Kidney (tissue), 14 donors: Measurements from ENCODE around the gene EXO1. TPM values are rescaled to one million over a fixed set of nuclear protein-coding genes. Genes with fewer than 3 reads are reported as not detected.

ENCODE experiments used
- DNase-seq, 5 donors: peaks; one replicate each; pipeline ENCODE4 v3.0.0-alpha.2; 2013 to 2020
- FAIRE-seq: peaks from 2 replicates; lab custom pipeline; 2012; peaks lifted over from hg19 to GRCh38; lab: Jason Lieb, UNC
- H3K27ac ChIP-seq, 2 donors: one replicate each; pipeline ENCODE4 v1.7.0; 2013; ENCODE audit warnings: low read depth in 2 of 2, low read length in 2 of 2, inconsistent platforms in 1 of 2
- H3K27me3 ChIP-seq: one replicate; pipeline ENCODE4 v1.7.1; 2013; ENCODE audit warnings: low read length, inconsistent platforms; ENCODE audit not compliant: control insufficient read depth, insufficient read depth
- H3K36me3 ChIP-seq, 3 donors: one replicate each; pipeline versions ENCODE4 v1.7.0 to v1.7.1; 2013; ENCODE audit warnings: low read length in 3 of 3, control low read depth in 1 of 3, inconsistent platforms in 1 of 3; ENCODE audit not compliant: insufficient read depth in 3 of 3, control insufficient read depth in 2 of 3
- H3K4me1 ChIP-seq, 3 donors: one replicate each; pipeline versions ENCODE4 v1.7.0 to v1.7.1; 2013; ENCODE audit warnings: low read length in 3 of 3, inconsistent platforms in 1 of 3, low read depth in 1 of 3; ENCODE audit not compliant: control insufficient read depth in 2 of 3, insufficient read depth in 2 of 3
- H3K4me3 ChIP-seq, 3 donors: one replicate each; pipeline versions ENCODE4 v1.7.0 to v1.8.1; 2013; ENCODE audit warnings: low read length in 3 of 3, control low read depth in 1 of 3, inconsistent platforms in 1 of 3
- H3K9ac ChIP-seq, 3 donors: one replicate each; pipeline versions ENCODE4 v1.7.0 to v1.7.1; 2013; ENCODE audit warnings: low read length in 3 of 3, control low read depth in 1 of 3, inconsistent platforms in 1 of 3
- H3K9me3 ChIP-seq, 3 donors: one replicate each; pipeline versions ENCODE4 v1.7.0 to v1.7.1; 2013; ENCODE audit warnings: low read length in 3 of 3, control low read depth in 1 of 3, inconsistent platforms in 1 of 3; ENCODE audit not compliant: control insufficient read depth in 2 of 3, insufficient read depth in 1 of 3
- intact Hi-C: fragments of 100-400 bp; cut with DNase I; formaldehyde crosslinking; loops from one replicate; pipeline ENCODE4 v1.11.1; 2022
- polyA plus RNA-seq: library from polyadenylated mRNA; stranded (reverse); fragments of 350-450 nt; fragmentation: Illumina TruSeq; extraction: RNeasy Lipid Tissue Mini Kit (QIAGEN cat#74804); gene quantifications from one replicate; pipeline ENCODE4 v1.2.3, GENCODE V29; 2014; ENCODE audit warnings: low read depth, low replicate concordance; ENCODE audit not compliant: insufficient read depth
- total RNA-seq: library from RNA; stranded (reverse); fragmentation: NEBNext Ultra II Directional; extraction: Animal tissue kit (Norgen Biotek cat#: 25700); gene quantifications from one replicate; pipeline ENCODE4 v1.2.1, GENCODE V29; 2021
- TF ChIP-seq, protein P1 (sequence below): IDR thresholded peaks from 3 replicates; pipeline ENCODE4 v1.5.1; 2012; ENCODE audit warnings: mild to moderate bottlenecking, moderate library complexity, borderline replicate concordance; ENCODE audit not compliant: insufficient read depth; ENCODE audit errors: extremely low read depth
- donor health status: control.
- donor health status: control.
- donor health status: control.
- donor health status: control.
- donor health status: control.
- donor health status: DM: yes; HTN: yes; CAD: no.
- donor health status: Normal renal cell carcinoma (clear cell type).

EXO1 gene
- total and polyA plus RNA-seq, 2 donors from 2014 or later, result 0.69 TPM; not detected in 1

DNA sequence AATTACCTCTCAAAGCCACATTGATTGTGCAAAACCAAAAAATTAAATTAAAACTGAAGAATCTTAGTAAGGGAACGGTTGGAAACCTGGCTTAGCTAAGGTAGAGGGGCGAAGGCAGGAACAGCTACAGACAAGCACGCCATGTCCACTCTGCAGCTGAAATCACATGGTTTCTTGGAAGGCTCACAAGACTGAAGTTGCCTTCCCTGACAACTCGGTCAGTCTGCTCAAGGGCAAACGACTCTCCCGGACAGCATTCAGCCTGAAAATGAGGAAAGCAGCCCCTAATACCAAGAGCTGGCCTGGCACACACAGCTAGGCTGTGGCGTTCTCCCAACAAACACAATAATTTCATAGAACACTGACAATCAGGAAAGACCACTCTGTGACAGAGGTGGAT, 86.9 kb downstream of the EXO1 start:
- DNase-seq (no peak), FAIRE-seq (no peak)

More for the DNA sequence above, 86.9 kb downstream of the EXO1 start:
- Histone ChIP-seq H3K4me1 (no peaks in the 10 kb centered on the region), H3K27me3 (no peaks in the 10 kb centered on the region), H3K36me3 (no peaks in the 10 kb centered on the region), H3K9me3 (no peaks in the 10 kb centered on the region), H3K9ac (no peak overlapping the region), H3K4me3 (no peak overlapping the region), H3K27ac (no peak overlapping the region)
- intact Hi-C loops, result no loop called here
- TF ChIP-seq, protein P1, sequence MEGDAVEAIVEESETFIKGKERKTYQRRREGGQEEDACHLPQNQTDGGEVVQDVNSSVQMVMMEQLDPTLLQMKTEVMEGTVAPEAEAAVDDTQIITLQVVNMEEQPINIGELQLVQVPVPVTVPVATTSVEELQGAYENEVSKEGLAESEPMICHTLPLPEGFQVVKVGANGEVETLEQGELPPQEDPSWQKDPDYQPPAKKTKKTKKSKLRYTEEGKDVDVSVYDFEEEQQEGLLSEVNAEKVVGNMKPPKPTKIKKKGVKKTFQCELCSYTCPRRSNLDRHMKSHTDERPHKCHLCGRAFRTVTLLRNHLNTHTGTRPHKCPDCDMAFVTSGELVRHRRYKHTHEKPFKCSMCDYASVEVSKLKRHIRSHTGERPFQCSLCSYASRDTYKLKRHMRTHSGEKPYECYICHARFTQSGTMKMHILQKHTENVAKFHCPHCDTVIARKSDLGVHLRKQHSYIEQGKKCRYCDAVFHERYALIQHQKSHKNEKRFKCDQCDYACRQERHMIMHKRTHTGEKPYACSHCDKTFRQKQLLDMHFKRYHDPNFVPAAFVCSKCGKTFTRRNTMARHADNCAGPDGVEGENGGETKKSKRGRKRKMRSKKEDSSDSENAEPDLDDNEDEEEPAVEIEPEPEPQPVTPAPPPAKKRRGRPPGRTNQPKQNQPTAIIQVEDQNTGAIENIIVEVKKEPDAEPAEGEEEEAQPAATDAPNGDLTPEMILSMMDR, result no peak

Other genes with a start within 250 kb of the EXO1 start
- gene CHML, start 207.8 kb upstream of the EXO1 start, total RNA-seq, result 7.3 TPM
- gene CHML, start 207.8 kb upstream of the EXO1 start, polyA plus RNA-seq, result 1.8 TPM
- 12.3 TPM for gene OPN3, start 207.8 kb upstream of the EXO1 start, total RNA-seq
- 15.8 TPM for gene OPN3, start 207.8 kb upstream of the EXO1 start, polyA plus RNA-seq
- not detected for gene WDR64, start 195.9 kb upstream of the EXO1 start, total RNA-seq
- gene WDR64, start 195.9 kb upstream of the EXO1 start, polyA plus RNA-seq, result not detected
- not detected for gene BECN2, start 109.6 kb downstream of the EXO1 start, total RNA-seq
- not detected for gene BECN2, start 109.6 kb downstream of the EXO1 start, polyA plus RNA-seq
- gene MAP1LC3C, start 150.9 kb downstream of the EXO1 start, total RNA-seq, result 5.1 TPM
- gene MAP1LC3C, start 150.9 kb downstream of the EXO1 start, polyA plus RNA-seq, result not detected